Measurements from ENCODE around the gene NAT16. TPM values are rescaled to one million over a fixed set of nuclear protein-coding genes. Genes with fewer than 3 reads are reported as not detected.

Gene NAT16
- total RNA-seq, 2 experiments from 2014 or later = not detected

DNA sequence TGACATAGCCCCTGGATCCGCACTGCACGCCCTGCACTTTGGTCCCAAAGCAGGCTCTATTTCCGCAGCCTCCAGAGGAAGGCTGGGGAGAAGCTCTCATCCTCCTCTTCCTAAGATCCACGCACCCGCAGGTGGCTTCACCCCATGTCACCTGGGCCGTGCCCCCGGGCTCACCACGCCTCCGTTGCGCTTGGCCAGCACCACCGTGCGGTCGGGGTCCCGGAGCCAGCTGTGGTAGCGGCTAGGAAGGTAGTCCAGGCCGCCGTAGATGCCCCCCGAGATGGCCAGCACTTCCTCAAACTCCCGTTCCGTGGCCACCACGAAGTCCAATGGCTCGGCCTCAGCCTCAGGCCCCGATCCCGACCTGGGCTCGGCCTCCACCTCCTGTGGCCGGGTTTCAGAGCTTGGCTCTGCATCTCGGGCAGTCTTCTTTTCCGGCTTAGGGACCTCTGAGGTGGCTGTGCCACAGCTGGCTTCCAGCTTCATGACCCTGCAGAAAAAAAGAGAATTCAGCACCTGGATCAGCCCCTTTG, 5.7 kb downstream of the NAT16 start:
- peaks cover 87% of the 10 kb centered on the region for H3K27me3 Mint-ChIP-seq
- ChIA-PET POLR2A (interaction anchor here (0.8 to 1.5 kb wide), 5 partner anchors 9 to 70 kb away, joined by 3 read pairs; partner anchors contain the start of gene VGF), CTCF (interaction anchor here (1.1 to 2.8 kb wide), 9 partner anchors 9 to 108 kb away, joined by 4 to 29 read pairs (median 6); partner anchors contain the start of genes FIS1, VGF and ZNHIT1)
- H3K36me3 Mint-ChIP-seq (ENCODE audit: low read depth) = peaks cover 3% of the 10 kb centered on the region
- peaks cover 39% of the 10 kb centered on the region for H3K4me1 Mint-ChIP-seq
- no peak overlapping the region for H3K27ac Mint-ChIP-seq
- peak overlapping the region; percentile 51 for H3K4me3 Mint-ChIP-seq
- DNase-seq = no peak
- H3K9me3 Mint-ChIP-seq = no peaks in the 10 kb centered on the region

DNA sequence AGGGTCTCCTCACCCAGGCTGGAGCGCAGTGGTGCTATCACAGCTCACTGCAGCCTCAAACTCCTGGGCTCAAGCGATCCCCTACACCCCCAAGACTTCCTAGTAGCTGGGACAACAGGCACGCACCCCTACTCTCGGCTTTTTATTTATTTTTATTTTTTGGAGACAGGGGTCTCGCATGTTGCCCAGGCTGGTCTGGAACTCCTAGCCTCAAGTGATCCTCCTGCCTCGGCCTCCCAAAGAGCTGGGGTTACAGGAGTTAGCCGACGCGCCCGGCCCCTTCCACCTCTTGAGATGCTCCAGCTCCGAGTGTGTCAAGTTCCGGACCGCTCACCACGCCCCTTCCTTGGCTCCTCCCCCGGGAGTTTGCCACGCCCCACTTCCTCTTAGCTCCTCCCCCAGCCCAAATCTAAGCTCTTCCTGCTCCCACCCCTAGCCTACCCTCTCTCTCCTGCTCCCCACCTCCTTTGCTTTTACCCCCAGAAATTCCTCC, 6.3 kb downstream of the NAT16 start:
- Mint-ChIP-seq H3K27ac (no peak overlapping the region), H3K4me1 (peaks cover 42% of the 10 kb centered on the region), H3K4me3 (peak overlapping the region; percentile 51), H3K36me3 (ENCODE audit: low read depth) (peaks cover 3% of the 10 kb centered on the region), H3K9me3 (no peaks in the 10 kb centered on the region), H3K27me3 (peaks cover 88% of the 10 kb centered on the region)
- peak; percentile 82 for DNase-seq
- ChIA-PET CTCF (interaction anchor here (0.6 to 2.8 kb wide), 11 partner anchors 8 to 142 kb away, joined by 3 to 29 read pairs (median 5); partner anchors contain the start of genes FIS1, VGF and ZNHIT1), POLR2A (interaction anchor here (0.8 to 1.5 kb wide), 6 partner anchors 8 to 89 kb away, joined by 3 to 4 read pairs (median 3); partner anchors contain the start of genes TRIM56 and VGF)

DNA sequence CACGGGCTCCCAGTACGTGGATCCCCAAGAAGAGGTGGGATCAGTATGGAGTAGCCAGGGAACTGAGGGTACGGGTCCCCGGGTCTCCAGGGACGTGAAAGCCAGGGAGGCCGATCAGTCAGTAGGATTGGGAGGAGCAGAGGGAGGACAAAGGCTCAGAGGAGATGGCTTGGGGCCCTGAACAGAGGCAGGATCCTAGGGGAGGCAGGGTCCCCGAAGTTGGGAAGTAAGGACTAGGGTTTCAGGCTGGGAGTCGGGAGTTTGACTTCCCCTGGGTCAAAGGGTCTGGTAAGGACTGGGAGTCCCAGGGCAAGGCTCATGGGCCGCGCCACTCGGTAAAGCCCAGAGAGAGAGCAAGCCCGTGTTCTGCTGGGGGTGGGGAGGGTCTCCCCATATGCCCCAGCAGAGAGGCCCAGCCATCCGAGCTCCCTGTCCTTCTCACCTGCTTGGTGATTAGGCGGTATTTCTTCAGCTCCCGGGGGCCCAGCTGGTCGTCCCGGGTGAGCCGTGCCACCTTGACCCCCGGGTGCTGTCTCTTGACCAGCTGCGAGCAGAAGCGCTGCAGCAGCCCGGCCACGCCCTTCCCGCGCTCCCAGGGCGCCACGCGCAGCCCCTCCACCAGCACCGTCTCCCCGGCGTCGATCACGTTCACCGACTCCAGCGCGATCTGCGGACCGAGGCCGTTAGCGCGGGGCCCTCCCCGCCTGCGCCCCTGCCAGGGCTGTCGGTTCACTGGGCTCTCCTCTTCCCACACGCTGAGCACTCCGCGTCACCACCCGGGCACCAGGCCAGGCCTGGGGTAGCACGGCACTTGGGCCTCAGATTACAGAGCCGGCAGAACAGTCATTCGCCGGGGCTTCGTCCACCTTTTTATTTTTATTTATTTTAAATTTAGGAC, 7.0 kb downstream of the NAT16 start:
- H3K36me3 Mint-ChIP-seq (ENCODE audit: low read depth) = peaks cover 3% of the 10 kb centered on the region
- no peak overlapping the region for H3K27ac Mint-ChIP-seq
- CTCF ChIA-PET = interaction anchor here (0.6 to 2.8 kb wide), 11 partner anchors 8 to 143 kb away, joined by 3 to 29 read pairs (median 5); partner anchors contain the start of genes FIS1, VGF and ZNHIT1
- H3K27me3 Mint-ChIP-seq = peaks cover 91% of the 10 kb centered on the region
- H3K4me1 Mint-ChIP-seq = peaks cover 47% of the 10 kb centered on the region
- POLR2A ChIA-PET = interaction anchor here (0.8 to 1.5 kb wide), 5 partner anchors 8 to 88 kb away, joined by 3 to 4 read pairs (median 3); partner anchors contain the start of genes TRIM56 and VGF
- H3K4me3 Mint-ChIP-seq = peak overlapping the region; percentile 13
- DNase-seq = no peak
- no peaks in the 10 kb centered on the region for H3K9me3 Mint-ChIP-seq

DNA sequence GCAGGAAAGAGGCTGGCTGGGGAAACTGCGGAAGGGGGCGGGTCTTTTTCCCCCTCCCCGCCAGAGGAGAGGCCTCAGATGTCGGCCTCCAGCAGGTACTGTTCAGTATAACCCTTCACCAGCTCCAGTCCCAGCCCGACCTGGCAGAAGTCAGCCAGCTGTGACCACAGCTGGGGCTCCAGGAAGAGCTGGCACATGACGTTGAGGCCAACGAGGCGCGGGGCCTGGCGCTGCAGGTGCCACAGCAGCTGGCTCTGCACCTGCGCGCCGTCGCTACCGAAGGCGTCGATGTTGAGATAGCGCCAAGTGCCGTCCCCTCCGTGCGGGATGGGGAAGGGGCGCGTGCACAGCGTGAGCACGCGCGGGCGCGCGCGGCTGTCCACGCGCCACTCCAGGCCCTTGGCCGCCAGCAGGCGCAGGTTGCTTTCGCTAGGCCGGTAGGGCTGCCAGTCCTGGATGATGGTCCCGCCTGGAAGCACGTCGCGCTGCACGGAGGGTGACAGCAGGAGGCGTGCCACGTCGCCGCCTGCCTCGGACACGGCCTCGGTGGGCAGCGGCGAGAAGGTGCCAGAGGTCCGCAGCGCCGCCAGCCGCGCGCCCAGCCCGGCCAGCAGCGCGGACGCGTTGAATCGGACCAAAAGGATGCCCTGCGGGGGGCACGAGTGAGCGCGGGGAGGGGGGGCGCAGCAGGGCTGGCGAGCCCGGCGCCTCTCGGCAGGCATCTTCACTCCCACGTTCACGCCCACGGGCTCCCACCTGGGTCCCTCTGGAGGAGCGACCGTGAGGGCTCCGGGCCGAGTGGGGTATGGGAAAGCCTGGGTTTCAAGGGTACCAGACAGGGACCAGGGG, 7.9 kb downstream of the NAT16 start:
- Mint-ChIP-seq H3K9me3 (no peaks in the 10 kb centered on the region), H3K27ac (no peak overlapping the region), H3K27me3 (peaks cover 91% of the 10 kb centered on the region), H3K4me3 (no peak overlapping the region), H3K4me1 (peaks cover 49% of the 10 kb centered on the region), H3K36me3 (ENCODE audit: low read depth) (peaks cover 3% of the 10 kb centered on the region)
- DNase-seq = no peak
- CTCF ChIA-PET = interaction anchor here (0.7 to 2.8 kb wide), 4 partner anchors 20 to 111 kb away, joined by 4 to 50 read pairs (median 16); no protein-coding TSS in a partner anchor
- POLR2A ChIA-PET = interaction anchor here (0.6 kb wide), 1 partner anchor 80 kb away, joined by 3 read pairs; no protein-coding TSS in a partner anchor

DNA sequence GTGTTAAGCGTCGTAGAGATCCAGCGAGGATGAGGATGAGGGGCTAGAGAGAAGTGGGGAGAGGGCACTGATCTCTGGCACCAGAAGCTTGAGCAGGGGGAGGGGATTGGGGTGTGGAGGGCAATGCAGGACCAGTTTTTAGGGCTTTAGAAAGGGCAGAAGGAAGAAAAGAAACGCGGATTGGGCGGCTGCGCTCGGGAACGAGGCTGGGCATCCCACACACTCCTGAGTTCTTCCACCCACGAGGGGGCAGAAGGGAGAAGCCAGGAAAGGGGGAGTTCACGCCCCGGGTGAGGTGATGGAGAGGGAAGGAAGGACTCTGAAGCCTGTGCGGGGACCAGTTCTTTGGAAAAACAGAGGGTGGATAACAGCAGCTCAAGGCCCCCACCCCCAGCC, 8.7 kb downstream of the NAT16 start:
- H3K4me1 Mint-ChIP-seq = peaks cover 54% of the 10 kb centered on the region
- no peak overlapping the region for H3K27ac Mint-ChIP-seq
- no peak for DNase-seq
- POLR2A ChIA-PET = interaction anchor here (0.6 to 1.0 kb wide), 2 partner anchors 14 to 81 kb away, joined by 3 read pairs; no protein-coding TSS in a partner anchor
- CTCF ChIA-PET = interaction anchor here (0.7 to 2.8 kb wide), 5 partner anchors 14 to 111 kb away, joined by 4 to 50 read pairs (median 4); no protein-coding TSS in a partner anchor
- H3K4me3 Mint-ChIP-seq = no peak overlapping the region
- H3K9me3 Mint-ChIP-seq = no peaks in the 10 kb centered on the region
- peaks cover 3% of the 10 kb centered on the region for H3K36me3 Mint-ChIP-seq (ENCODE audit: low read depth)
- H3K27me3 Mint-ChIP-seq = peaks cover 89% of the 10 kb centered on the region

DNA sequence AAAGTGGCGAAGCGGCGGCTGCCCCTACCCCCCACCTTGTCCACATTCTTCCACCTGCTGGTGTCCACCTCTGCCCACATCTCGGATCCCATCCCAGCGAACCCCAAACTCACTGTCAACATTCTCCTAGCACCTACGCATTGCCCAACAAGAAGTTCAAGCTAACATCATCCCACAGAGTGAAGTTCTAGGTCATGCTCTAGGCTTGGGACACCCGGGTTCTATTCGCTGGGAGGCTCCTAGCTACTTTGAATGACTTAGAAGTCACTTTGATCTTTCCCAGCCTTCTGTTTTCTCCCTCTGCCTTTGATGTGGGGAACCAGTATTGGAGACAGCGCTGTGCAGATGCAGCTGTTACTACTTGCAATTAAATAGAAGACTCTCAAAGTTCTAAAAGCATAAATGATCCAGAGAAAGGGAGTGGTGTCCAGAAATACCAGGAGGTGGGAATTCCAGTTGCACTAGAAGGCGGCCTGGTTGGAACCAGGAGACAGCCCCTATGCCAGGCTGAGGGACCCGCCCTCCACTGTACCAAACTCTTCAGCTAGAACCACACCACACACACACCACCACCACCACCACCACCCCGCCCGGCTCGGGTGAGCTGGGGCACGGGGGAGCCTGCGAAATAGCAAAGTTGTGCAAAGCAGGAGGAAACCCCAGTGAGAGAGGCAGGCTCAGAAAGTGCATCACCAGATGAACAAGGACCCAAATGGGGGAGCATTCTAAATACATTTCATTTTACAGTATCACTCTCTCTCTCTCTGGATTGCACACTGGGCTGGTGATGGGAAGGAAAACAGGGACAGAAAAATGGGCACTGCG, 9.3 kb downstream of the NAT16 start:
- ChIA-PET POLR2A (interaction anchor here (1.0 to 1.4 kb wide), 2 partner anchors 11 to 15 kb away, joined by 3 read pairs; no protein-coding TSS in a partner anchor), CTCF (interaction anchor here (1.1 to 2.8 kb wide), 5 partner anchors 13 to 111 kb away, joined by 4 to 50 read pairs (median 4); no protein-coding TSS in a partner anchor)
- peaks cover 89% of the 10 kb centered on the region for H3K27me3 Mint-ChIP-seq
- H3K27ac Mint-ChIP-seq = no peak overlapping the region
- no peaks in the 10 kb centered on the region for H3K9me3 Mint-ChIP-seq
- peaks cover 3% of the 10 kb centered on the region for H3K36me3 Mint-ChIP-seq (ENCODE audit: low read depth)
- peaks cover 59% of the 10 kb centered on the region for H3K4me1 Mint-ChIP-seq
- H3K4me3 Mint-ChIP-seq = no peak overlapping the region
- no peak for DNase-seq

DNA sequence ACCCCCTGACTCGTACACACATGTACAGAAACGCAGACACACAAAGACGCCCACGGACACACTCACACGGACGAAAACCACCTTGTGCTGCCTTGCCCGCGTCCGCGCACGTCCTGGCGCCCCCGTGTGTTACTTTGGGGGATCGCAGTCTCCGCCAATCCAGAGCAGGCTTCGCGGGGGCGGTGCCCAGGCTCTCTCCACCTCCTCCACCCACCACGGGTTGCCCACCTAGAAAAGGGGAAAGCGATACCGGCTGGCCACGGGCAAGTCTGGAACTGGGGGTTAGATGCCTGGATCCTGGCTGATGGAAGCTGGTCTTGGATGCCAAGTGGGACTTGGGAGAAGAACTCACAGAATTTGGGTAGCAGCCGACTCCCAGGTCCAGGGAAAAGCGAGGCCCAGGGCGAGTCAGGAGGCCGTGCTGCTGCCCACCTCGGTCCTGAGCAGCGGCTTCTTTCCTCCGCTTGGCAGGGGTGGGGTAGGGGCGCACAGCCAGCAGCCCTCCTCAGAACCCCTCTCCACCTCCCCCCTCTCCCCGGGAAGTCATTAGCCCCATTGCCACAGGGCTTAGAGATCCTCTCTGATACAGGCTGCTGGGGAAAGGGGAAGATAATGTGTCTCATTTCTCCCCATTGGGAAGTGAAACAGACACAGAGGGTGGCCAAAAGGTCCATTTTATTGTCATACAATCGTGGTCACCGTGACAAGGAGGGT, 10.1 kb downstream of the NAT16 start:
- ChIA-PET POLR2A (interaction anchor here (1.4 kb wide), 1 partner anchor 12 kb away, joined by 3 read pairs; no protein-coding TSS in a partner anchor), CTCF (interaction anchor here (1.4 to 2.8 kb wide), 4 partner anchors 12 to 112 kb away, joined by 4 to 50 read pairs (median 6); no protein-coding TSS in a partner anchor)
- Mint-ChIP-seq H3K27ac (no peak overlapping the region), H3K27me3 (peaks cover 89% of the 10 kb centered on the region), H3K9me3 (no peaks in the 10 kb centered on the region), H3K4me1 (peaks cover 67% of the 10 kb centered on the region), H3K36me3 (ENCODE audit: low read depth) (peaks cover 6% of the 10 kb centered on the region), H3K4me3 (no peak overlapping the region)
- peak; percentile 82 for DNase-seq

DNA sequence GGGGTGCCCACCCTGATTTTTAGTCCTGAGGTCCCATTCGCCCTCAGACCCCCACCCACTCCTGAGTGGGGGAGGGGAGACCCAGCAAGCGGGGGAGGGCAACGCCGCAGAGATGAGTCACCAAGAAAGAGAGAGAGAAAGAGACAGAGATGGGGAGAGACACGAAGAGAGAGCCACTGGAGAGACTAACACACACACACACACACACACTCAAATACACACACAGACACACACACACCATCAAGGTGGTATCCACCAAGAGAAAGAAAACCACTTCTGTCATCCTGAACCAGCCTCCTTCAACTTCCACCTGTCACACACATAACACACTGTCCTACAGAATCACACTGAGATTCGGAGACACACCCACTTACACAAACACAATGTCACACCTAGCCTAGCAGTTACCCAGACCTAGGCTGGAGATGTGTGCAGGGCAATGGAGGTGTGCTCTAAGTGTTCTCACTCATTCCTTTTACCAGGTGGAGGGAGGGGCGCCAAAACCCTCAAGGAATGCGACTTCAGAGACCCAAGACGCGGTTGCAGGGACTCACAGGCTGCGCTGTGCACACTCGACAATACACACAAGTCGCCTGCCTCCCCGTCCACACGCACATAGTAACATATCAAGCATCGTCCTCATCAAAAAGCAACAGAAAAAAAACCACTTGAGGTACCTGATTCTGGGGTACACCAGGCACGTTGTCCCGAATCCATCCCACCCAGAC, 10.8 kb downstream of the NAT16 start:
- Mint-ChIP-seq H3K27me3 (peaks cover 90% of the 10 kb centered on the region), H3K36me3 (ENCODE audit: low read depth) (peaks cover 6% of the 10 kb centered on the region), H3K9me3 (no peaks in the 10 kb centered on the region), H3K4me3 (no peak overlapping the region), H3K4me1 (peaks cover 68% of the 10 kb centered on the region), H3K27ac (peak overlapping the region; percentile 50)
- ChIA-PET POLR2A (no interaction called here), CTCF (interaction anchor here (1.0 to 1.5 kb wide), 2 partner anchors 14 to 25 kb away, joined by 3 to 14 read pairs; no protein-coding TSS in a partner anchor)
- DNase-seq = no peak

DNA sequence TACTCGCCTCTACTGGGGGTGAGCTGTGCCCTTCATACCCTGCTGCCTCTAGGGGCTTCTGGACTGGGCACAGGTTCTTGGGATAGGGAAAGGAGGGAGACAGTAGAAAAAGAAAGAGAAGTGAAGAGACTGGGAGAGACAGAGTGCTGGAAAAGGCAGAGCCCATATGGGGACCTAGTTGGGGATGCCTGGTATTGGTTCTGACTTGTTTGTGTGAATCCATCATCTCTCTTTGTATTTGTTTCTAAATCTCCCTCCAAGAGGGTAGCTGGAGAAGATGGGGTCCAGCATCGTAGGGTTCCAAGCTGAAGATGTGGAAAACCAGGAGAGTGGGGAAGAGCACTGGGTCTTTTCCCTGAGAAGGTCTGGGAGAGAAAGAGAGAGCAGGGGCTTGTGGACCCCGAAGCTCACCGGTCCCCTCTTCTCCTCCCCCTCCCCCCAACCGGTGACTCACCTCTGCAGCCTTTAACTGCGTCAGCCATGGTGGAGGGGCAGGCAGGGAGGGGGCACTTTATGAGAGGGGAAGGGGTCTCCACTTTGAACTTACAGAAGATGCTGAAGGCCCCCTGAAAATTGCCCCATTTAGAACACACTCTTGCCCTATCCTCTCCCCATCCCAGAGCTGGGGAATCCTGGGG, 11.6 kb downstream of the NAT16 start:
- H3K27ac Mint-ChIP-seq = no peak overlapping the region
- H3K36me3 Mint-ChIP-seq (ENCODE audit: low read depth) = peaks cover 3% of the 10 kb centered on the region

More for the DNA sequence above, 11.6 kb downstream of the NAT16 start:
- Mint-ChIP-seq H3K4me3 (no peak overlapping the region), H3K27me3 (peaks cover 84% of the 10 kb centered on the region), H3K9me3 (no peaks in the 10 kb centered on the region), H3K4me1 (peaks cover 63% of the 10 kb centered on the region)
- ChIA-PET CTCF (interaction anchor here (0.7 to 1.5 kb wide), 3 partner anchors 13 to 25 kb away, joined by 3 to 14 read pairs (median 3); no protein-coding TSS in a partner anchor), POLR2A (no interaction called here)
- DNase-seq = no peak

Measured in activated CD4-positive, alpha-beta memory T cell treated with anti-CD3 and anti-CD28 coated beads, Interleukin-2, amount 10 ng/mL, durations not matched to agents 7 days and 5 days (primary cell).